HepG2 (cell line): Measurements from ENCODE around the gene CDT1. TPM values are rescaled to one million over a fixed set of nuclear protein-coding genes. Genes with fewer than 3 reads are reported as not detected.

Source experiments
- ATF1 ChIP-seq: IDR thresholded peaks from 2 replicates; pipeline ENCODE4 v1.6.1; 2016; ENCODE audit warnings: mild to moderate bottlenecking, control low read depth
- GATAD1 ChIP-seq: IDR thresholded peaks from 2 replicates; pipeline ENCODE4 v1.6.1; 2016; ENCODE audit warnings: missing genetic modification reagents, missing compliant biosample characterization
- GTF2F1 ChIP-seq: fragments of 150-350 bp; IDR thresholded peaks from 2 replicates; pipeline ENCODE4 v1.6.1; 2014; ENCODE audit warnings: low read length
- HES4 ChIP-seq: sonication (generic); formaldehyde crosslinking; IDR thresholded peaks from 2 replicates; pipeline ENCODE4 v1.9.0; 2021; ENCODE audit warnings: mild to moderate bottlenecking, missing genetic modification reagents, borderline replicate concordance
- NR0B2 ChIP-seq: sonication (generic); formaldehyde crosslinking; IDR thresholded peaks from 2 replicates; pipeline ENCODE4 v1.4.0; 2020; ENCODE audit warnings: mild to moderate bottlenecking, missing genetic modification reagents
- SP5 ChIP-seq: IDR thresholded peaks from 2 replicates; pipeline ENCODE4 v1.6.1; 2016; ENCODE audit warnings: low read depth, borderline replicate concordance
- SRSF9 ChIP-seq: fragments of 200-400 bp; formaldehyde crosslinking; IDR thresholded peaks from 2 replicates; pipeline ENCODE4 v1.6.1; 2018; ENCODE audit warnings: borderline replicate concordance, mild to moderate bottlenecking, low read depth, low read length; ENCODE audit not compliant: insufficient read depth, poor library complexity, severe bottlenecking
- TIGD3 ChIP-seq: sonication (generic); formaldehyde crosslinking; IDR thresholded peaks from 2 replicates; pipeline ENCODE4 v1.5.1; 2020; ENCODE audit warnings: mild to moderate bottlenecking, missing genetic modification reagents, borderline replicate concordance
- U2AF2 ChIP-seq: fragments of 200-400 bp; formaldehyde crosslinking; IDR thresholded peaks from 2 replicates; pipeline ENCODE4 v1.6.1; 2017; ENCODE audit warnings: low read depth, mild to moderate bottlenecking, low read length
- ZBED4 ChIP-seq: sonication (generic); formaldehyde crosslinking; IDR thresholded peaks from 2 replicates; pipeline ENCODE4 v1.4.0; 2020; ENCODE audit warnings: missing genetic modification reagents, borderline replicate concordance
- ZBTB33 ChIP-seq: sonication (generic); formaldehyde crosslinking; IDR thresholded peaks from 2 replicates; pipeline ENCODE4 v1.4.0; 2020; ENCODE audit warnings: missing genetic modification reagents
- ZBTB37 ChIP-seq: sonication (generic); formaldehyde crosslinking; IDR thresholded peaks from 2 replicates; pipeline ENCODE4 v1.4.0; 2020; ENCODE audit warnings: mild to moderate bottlenecking, missing genetic modification reagents
- ZNF225 ChIP-seq: sonication (generic); formaldehyde crosslinking; IDR thresholded peaks from 2 replicates; pipeline ENCODE4 v1.4.0; 2020; ENCODE audit warnings: mild to moderate bottlenecking, missing genetic modification reagents
- ZNF501 ChIP-seq: sonication (generic); formaldehyde crosslinking; IDR thresholded peaks from 2 replicates; pipeline ENCODE4 v1.5.1; 2020; ENCODE audit warnings: mild to moderate bottlenecking, moderate library complexity, missing genetic modification reagents
- ZNF510 ChIP-seq: sonication (generic); formaldehyde crosslinking; IDR thresholded peaks from 2 replicates; pipeline ENCODE4 v1.4.0; 2020; ENCODE audit warnings: low read depth, mild to moderate bottlenecking, missing genetic modification reagents
- ZNF644 ChIP-seq: IDR thresholded peaks from 2 replicates; pipeline ENCODE4 v1.6.1; 2016; ENCODE audit warnings: low read depth
- ZNF740 ChIP-seq: sonication (generic); formaldehyde crosslinking; IDR thresholded peaks from 2 replicates; pipeline ENCODE4 v1.4.0; 2020; ENCODE audit warnings: missing genetic modification reagents
- ZNF878 ChIP-seq: sonication (generic); formaldehyde crosslinking; IDR thresholded peaks from 2 replicates; pipeline ENCODE4 v1.8.1; 2023; ENCODE audit warnings: mild to moderate bottlenecking, missing genetic modification reagents, moderate library complexity
- ZSCAN22 ChIP-seq: sonication (generic); formaldehyde crosslinking; IDR thresholded peaks from 2 replicates; pipeline ENCODE4 v1.4.0; 2020; ENCODE audit warnings: mild to moderate bottlenecking, missing genetic modification reagents
- polyA plus RNA-seq, 8 experiments: library from polyadenylated mRNA; depleted of rRNA in 3 of 8; stranded (reverse) in 7 of 8; unstranded in 1 of 8; fragments of >200 nt; fragmentation: Illumina TruSeq in 4 of 8; extraction: Trizol in 4 of 8; gene quantifications; 2 replicates each; pipeline versions ENCODE4 v1.2.1 to v1.2.3, GENCODE V29; 2011 to 2016; ENCODE audit warnings: low read depth in 4 of 8, missing spikeins in 1 of 8, mixed read lengths in 1 of 8; ENCODE audit not compliant: insufficient read depth in 1 of 8
- total RNA-seq, 5 experiments: library from RNA; depleted of rRNA; stranded (reverse); fragments of >200 nt; fragmentation: Illumina TruSeq; extraction: Trizol; gene quantifications; 2 replicates each; pipeline ENCODE4 v1.2.3, GENCODE V29; 2016; ENCODE audit warnings: low read depth in 1 of 5

Gene CDT1
- total and polyA plus RNA-seq, 2 of the 13 experiments (the other 11 are each of a cell fraction or from before 2014, with no cell fraction given) = 23.1 to 23.8 TPM

GRCh38 chr16:88785106-88785924 lies 18.3 kb upstream of the CDT1 start, which contains the start of gene PIEZO1 (continued):
- TF ChIP-seq ZBED4 (CRISPR knock-in tag) (peak; percentile 63), ATF1 (CRISPR knock-in tag) (no peak), ZNF878 (CRISPR knock-in tag) (no peak), ZNF501 (peak; percentile 94), NR0B2 (CRISPR knock-in tag) (peak; percentile 31; the same call in 1 of the 2 replicates), SP5 (CRISPR knock-in tag) (no peak), ZNF740 (CRISPR knock-in tag) (peak; percentile 64), ZBTB33 (CRISPR knock-in tag) (peak; percentile 85), TIGD3 (no peak), ZNF225 (CRISPR knock-in tag) (peak; percentile 89; the same call in 1 of the 2 replicates), GATAD1 (CRISPR knock-in tag) (peak; percentile 56; the same call in 1 of the 2 replicates), ZBTB37 (CRISPR knock-in tag) (no peak), ZSCAN22 (no peak), U2AF2 (no peak), ZNF510 (CRISPR knock-in tag) (0 out of 2 replicates have a peak, but pooled peaks have one; percentile 34), SRSF9 (no peak), GTF2F1 (no peak), HES4 (peak; percentile 77; the same call in 1 of the 2 replicates), ZNF644 (CRISPR knock-in tag) (no peak)
